K562 treated with DMSO at 1 percent for 24 hours (cell line): ENCODE results near the gene UBE2G1. TPM values are rescaled to one million over a fixed set of nuclear protein-coding genes. Genes with fewer than 3 reads are reported as not detected.

Experiments
- total RNA-seq: library from RNA; unstranded; fragments of 300-600 nt; gene quantifications from 2 replicates; pipeline ENCODE4 v1.2.3, GENCODE V29; 2022; ENCODE audit warnings: low read depth; ENCODE audit not compliant: insufficient read depth

The UBE2G1 gene
- 45.8 and 48.5 TPM in 2 replicates for total RNA-seq

GRCh38 chr17:4366327-4367063 is at the start of gene UBE2G1:
UBE2G1 (minus strand) TSS chr17:4366675; CDS start chr17:4366316, 359 bp downstream.

GRCh38 chr17:4263282-4264215 is 102.9 kb downstream of the UBE2G1 start, which contains the start of gene ANKFY1:
ANKFY1 (minus strand) TSS chr17:4263979; CDS start chr17:4263941, 38 bp downstream.

Other genes starting within 250 kb of the UBE2G1 start
- gene ZZEF1, start 223.6 kb downstream of the UBE2G1 start, total RNA-seq: 8.9 and 12.7 TPM in 2 replicates
- 18.6 and 23.4 TPM in 2 replicates for gene CYB5D2, start 223.5 kb downstream of the UBE2G1 start, total RNA-seq
- 15.2 and 17.2 TPM in 2 replicates for gene ANKFY1, start 102.7 kb downstream of the UBE2G1 start, total RNA-seq
- gene SPNS3, start 67.3 kb upstream of the UBE2G1 start, total RNA-seq: not detected in 2 replicates
- gene SPNS2, start 132.2 kb upstream of the UBE2G1 start, total RNA-seq: 0.44 TPM in 1 of 2 replicates, not detected in the other
- 17.8 and 18.5 TPM in 2 replicates for gene MYBBP1A, start 188.7 kb upstream of the UBE2G1 start, total RNA-seq
- not detected in 2 replicates for gene GGT6, start 193.9 kb upstream of the UBE2G1 start, total RNA-seq
- not detected in 2 replicates for gene SMTNL2, start 217.9 kb upstream of the UBE2G1 start, total RNA-seq